ENCODE data around the gene MEIS2.

The MEIS2 gene

DNA sequence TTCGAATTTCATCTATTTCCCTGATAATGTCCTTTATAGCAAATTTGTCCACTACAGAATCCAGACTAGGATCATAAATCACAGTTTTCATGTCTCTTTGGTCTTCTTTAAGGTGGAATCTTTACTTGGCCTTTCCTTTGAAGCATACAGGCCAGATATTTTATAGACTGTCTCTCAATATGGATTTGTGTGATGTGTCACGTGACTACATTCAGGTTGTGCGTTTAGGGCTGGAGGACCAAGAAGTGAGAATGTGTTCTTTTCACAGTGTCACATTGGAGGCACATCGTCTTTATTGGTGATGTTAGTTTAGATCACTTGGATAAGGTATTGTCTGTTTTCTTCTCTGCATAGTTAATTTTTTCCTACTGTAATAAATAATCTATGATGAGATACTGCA is 232.9 kb downstream of the MEIS2 start:
- ATAC-seq: no peak

DNA sequence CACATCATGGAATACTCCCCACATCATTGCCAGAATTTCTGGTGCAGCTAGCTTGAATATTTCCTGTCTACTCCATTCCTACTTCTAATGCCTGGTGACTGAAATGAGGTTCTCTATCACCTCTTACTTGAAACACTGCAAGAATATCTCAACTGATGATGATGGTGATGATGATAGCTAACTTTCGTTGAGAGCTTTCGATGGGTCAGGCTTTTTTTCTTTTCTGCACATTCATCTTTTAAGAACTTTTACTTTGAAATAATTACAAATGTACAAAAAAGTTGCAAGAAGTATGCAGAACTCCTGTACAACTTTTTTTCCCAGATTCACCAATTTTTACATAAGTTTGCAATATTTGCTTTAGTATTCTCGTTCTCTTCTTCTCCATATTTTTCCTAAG is 233.5 kb downstream of the MEIS2 start:
- no peak for ATAC-seq

DNA sequence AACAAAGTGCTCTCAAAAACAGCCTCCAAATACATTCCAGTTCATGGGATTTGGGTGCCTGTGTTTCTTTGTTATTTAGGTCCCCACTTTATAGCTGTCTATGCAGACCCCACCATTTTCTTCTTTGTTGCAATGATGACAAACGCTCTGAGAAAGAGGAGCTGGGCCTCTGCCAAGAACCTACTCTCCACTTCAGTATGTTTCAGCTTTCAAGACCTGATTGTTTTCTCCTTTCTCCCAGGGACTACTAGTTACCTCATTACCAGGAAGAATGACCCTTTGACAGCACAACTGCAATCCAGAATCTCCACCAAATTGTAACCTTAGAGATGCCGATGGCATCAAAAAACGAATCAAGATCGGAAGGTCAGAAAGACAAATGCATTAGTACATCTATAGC is 236.8 kb downstream of the MEIS2 start:
- no peak for ATAC-seq

DNA sequence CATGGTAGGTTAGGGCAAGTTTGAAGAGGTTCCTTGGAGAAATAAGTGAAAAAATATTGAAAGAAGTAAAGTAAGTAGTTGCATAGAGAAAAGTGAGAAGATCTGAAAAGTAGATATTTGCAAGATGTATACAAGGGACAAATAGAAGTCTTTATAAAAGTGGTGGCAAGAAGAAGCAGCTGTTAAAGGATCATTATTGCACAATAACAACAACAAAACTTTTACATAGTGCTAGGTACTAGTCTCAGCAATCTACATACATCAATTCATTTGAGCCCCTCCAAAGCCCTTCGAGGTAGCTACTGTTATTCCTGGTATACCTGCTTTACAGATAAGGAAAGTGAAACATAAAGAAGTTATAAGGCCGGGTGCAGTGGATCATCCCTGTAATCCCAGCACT is 239.6 kb downstream of the MEIS2 start:
- no peak for ATAC-seq

DNA sequence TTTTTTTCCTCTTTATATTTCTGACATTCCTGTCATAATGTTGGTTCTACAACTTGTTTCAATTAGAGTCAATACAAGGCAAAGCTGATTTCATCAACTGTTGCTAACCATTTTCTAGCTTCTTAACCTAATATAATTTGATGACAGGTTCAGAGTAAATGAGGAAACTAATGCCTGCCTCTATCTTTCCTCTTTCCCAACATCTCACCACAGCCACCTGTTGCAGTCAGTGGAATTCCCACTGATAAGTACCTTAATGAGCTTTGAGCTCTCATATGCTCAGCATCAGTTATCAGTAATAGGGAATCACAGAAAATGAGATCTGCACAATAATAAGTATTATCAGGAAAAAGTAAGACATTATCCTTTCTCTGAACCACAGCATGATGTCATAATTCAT is 241.9 kb downstream of the MEIS2 start:
- no peak for ATAC-seq

DNA sequence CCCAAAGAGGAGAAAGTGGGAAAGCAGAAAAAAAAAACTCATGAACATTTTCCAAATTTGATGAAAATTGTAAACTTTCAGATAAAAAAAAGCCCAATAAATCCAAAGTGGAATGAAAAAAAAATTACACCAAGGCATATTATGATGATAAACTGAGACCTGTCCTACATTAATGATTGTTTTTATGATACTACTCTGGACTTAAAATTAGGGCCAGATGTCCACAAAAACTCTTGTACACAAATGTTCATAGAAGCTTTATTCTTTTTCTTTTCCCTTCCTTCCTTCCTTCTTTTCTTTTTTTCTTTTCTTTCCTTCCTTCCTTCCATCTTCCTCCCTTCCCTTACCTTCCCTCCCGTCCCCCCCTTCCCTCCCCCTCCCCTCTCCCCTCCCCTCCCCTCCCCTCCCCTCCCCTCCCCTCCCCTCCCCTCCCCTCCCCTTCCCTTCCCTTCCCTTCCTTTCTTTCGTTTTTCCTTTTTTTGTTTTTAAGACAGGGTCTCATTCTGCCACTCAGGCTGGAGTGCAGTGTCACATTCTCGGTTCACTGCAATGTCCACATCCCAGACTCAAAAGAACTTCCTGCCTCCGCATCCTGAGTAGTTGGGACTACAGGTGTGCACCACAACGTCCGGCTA is 243.9 kb downstream of the MEIS2 start:
- no peak for ATAC-seq

DNA sequence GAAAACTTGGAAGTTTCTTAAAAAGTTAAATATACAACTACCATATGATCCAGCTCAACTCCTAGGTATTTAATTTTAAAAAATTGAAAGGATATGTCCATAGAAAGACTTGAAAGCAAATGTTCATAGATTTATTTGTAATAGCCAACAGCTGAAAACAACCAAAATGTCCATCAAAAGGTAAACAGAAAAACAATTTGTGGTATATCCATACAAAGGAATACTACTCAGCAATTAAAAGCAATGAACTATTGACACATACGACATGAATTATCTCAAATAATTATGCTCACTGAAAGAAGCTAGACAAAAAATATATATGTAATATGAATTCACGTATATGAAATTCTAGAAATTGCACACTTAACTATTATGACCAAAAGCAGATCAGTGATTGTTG is 249.5 kb downstream of the MEIS2 start:
- no peak for ATAC-seq

DNA sequence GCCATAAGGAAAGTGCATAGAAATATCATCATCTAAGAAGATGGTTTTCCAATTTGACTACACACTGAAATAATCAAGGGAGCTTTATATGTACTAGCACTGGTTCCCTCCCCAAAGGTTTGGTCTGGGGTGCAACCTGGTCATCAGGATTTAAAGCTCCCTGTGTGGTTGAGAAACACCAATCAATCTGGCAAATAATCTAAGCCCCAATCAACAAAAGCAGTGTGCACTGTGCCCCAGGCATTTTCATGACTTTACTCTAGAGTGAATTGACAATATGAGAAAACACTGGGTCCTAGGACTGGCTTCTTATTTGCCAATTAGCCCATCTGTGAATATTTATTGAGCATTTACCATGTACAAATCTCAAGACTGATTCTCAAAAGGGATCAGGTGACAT is 255.1 kb downstream of the MEIS2 start:
- no peak for ATAC-seq

DNA sequence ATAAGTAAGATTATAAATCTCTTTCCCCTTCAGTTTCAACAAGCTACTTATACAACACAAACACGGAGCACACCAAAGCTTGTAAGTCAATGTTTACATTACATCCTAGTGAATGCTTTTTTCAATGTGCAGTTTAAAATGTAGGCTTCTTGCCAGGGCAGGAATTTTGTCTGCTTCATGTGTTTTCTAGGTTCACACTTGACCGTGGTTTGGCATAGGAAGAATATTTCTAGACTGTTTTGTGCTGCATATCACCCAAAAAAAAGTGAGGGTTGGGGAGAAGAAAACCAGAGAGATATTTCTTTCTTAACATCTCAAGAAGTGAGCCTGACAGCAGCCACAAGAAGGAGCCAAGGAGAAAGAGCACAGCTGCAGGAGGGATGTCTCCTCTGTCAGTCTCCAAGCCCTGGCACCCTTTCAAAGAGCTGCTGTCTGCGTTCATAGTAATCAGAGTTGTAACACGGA is 255.8 kb downstream of the MEIS2 start:
- ATAC-seq: no peak

DNA sequence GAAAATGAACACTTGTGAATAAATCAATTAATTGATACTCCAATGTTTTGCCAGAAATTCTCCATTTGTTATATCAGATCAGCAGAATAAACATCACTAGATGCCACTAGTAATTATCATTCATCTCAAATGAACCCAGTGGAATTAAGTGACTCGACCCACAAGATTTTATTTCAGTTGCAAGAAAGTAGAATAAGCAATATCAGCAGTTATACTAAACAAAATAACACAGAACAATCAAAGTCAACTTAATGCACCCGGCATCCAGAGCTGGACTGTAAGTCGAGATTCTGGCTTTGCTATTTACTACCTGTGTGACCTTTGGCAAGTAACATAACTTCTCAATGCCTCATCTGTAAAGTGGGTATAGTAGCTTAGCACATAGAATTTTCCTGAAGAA is 256.5 kb downstream of the MEIS2 start:
- ATAC-seq: no peak

DNA sequence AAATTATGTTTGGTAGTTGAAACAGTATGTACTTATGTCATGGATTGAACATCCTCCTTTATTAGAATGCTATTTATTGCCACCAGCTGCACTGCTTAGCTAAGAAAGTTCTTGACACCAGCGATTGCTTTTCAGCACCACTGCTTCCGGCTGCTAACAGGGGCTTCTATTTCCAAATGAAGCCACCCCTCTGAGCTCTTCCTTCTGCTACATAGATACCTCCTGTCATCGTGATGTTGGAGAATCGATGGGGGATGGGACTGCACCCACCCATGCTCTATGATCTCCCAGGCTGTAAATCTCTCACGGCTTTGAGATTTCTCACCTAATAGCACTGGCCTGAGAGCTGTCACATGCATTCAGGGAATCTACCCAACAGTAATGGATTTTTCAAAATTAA is 259.2 kb downstream of the MEIS2 start:
- no peak for ATAC-seq

Measured in activated CD4-positive, CD25-positive, alpha-beta regulatory T cell treated with anti-CD3 and anti-CD28 coated beads, Interleukin-2, amount 50 U/mL, for 24 hours (primary cell).